ENCODE measurements around the gene ADORA1. TPM values are rescaled to one million over a fixed set of nuclear protein-coding genes. Genes with fewer than 3 reads are reported as not detected.

The ADORA1 gene
- 4.9 TPM for total RNA-seq
- 21.2 TPM for polyA plus RNA-seq (ENCODE audit: insufficient read depth, low read depth, low replicate concordance)
- long read RNA-seq, donor 1, partial matches to known transcripts, result 6 of 6 reads
- long read RNA-seq, donor 1, other reads (novel, unspliced or antisense), result 0 of 6 reads
- long read RNA-seq, donor 2, result 0 reads
- long read RNA-seq, donor 3, result 0 reads
- long read RNA-seq, donor 4, partial matches to known transcripts, result 0 of 2 reads
- long read RNA-seq, donor 4, other reads (novel, unspliced or antisense), result 0 of 2 reads
- long read RNA-seq, donor 5, result 0 reads
- long read RNA-seq, donor 6, partial matches to known transcripts, result 0 of 1 reads
- long read RNA-seq, donor 6, other reads (novel, unspliced or antisense), result 0 of 1 reads
- long read RNA-seq, donor 7, partial matches to known transcripts, result 1 of 8 reads
- long read RNA-seq, donor 7, other reads (novel, unspliced or antisense), result 7 of 8 reads
- long read RNA-seq, donor 8, partial matches to known transcripts, result 6 of 6 reads
- long read RNA-seq, donor 8, other reads (novel, unspliced or antisense), result 0 of 6 reads
- long read RNA-seq, donor 9, result 0 reads
- long read RNA-seq, donor 10, partial matches to known transcripts, result 0 of 2 reads
- long read RNA-seq, donor 10, other reads (novel, unspliced or antisense), result 0 of 2 reads

DNA sequence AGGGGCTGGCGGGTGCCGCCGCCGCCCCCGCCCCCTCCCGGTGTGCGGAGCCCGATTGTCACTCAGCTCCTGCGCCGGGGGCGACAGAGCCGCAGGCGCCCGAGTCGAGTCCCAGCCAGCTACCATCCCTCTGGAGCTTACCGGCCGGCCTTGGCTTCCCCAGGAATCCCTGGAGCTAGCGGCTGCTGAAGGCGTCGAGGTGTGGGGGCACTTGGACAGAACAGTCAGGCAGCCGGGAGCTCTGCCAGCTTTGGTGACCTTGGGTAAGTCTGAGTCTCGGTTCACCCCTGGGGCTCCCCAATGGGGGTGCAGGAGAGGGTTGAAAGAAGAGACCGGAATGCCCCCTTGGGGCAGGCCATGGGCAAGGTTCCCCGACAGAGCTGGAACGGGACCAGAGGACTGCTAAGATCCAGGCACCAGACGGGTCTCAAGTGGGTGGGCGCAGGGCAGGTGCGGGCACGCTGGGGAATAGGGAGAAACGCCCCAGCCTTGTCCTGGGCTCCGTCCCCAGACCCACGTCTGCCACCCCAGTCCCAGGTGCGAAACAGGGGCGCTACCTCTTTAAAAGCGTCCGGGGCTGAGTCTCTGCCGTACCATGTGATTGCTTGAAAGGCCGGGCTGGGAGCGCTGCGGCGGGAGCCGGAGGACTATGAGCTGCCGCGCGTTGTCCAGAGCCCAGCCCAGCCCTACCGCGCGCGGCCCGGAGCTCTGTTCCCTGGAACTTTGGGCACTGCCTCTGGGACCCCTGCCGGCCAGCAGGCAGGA is at the start of gene ADORA1:
Gene ADORA1, plus strand, starts transcription at position 61 of the 765 bp plus-strand sequence. CDS start 1,116 bp downstream, outside the sequence.
- H3K36me3 ChIP-seq (ENCODE audit: control insufficient read depth in 2 of 3, insufficient read depth in 3 of 3, low read length in 3 of 3), result no peaks in the 10 kb centered on the region
- no peaks in the 10 kb centered on the region for H3K9me3 ChIP-seq (ENCODE audit: control insufficient read depth in 2 of 3, insufficient read depth in 1 of 3, low read length in 3 of 3)
- TF ChIP-seq, protein P1, sequence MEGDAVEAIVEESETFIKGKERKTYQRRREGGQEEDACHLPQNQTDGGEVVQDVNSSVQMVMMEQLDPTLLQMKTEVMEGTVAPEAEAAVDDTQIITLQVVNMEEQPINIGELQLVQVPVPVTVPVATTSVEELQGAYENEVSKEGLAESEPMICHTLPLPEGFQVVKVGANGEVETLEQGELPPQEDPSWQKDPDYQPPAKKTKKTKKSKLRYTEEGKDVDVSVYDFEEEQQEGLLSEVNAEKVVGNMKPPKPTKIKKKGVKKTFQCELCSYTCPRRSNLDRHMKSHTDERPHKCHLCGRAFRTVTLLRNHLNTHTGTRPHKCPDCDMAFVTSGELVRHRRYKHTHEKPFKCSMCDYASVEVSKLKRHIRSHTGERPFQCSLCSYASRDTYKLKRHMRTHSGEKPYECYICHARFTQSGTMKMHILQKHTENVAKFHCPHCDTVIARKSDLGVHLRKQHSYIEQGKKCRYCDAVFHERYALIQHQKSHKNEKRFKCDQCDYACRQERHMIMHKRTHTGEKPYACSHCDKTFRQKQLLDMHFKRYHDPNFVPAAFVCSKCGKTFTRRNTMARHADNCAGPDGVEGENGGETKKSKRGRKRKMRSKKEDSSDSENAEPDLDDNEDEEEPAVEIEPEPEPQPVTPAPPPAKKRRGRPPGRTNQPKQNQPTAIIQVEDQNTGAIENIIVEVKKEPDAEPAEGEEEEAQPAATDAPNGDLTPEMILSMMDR (IDR thresholded peaks at IDR 0.05; ENCODE audit: borderline replicate concordance, extremely low read depth, insufficient read depth), result no peak
- peak within 1 kb of the TSS; percentile 21 to 62 (median 43) for H3K4me3 ChIP-seq (ENCODE audit: low read length in 3 of 3)
- peak within 1 kb of the TSS in 1 of 3 donors; percentile 35 for H3K9ac ChIP-seq (ENCODE audit: low read length in 3 of 3)
- H3K4me1 ChIP-seq (ENCODE audit: control insufficient read depth in 2 of 3, insufficient read depth in 2 of 3, low read depth in 1 of 3, low read length in 3 of 3), result peaks cover 3 to 26% (median 14%) of the 10 kb centered on the region in 3 donors
- H3K27me3 ChIP-seq (ENCODE audit: control insufficient read depth, insufficient read depth, low read length), result no peaks in the 10 kb centered on the region
- intact Hi-C loops (cut with DNase I), result no loop called here
- no peak within 1 kb of the TSS for H3K27ac ChIP-seq (ENCODE audit: low read depth in 2 of 2, low read length in 2 of 2)
- FAIRE-seq, result no peak
- DNase-seq, result peak; percentile 79 to 89 (median 85)

DNA sequence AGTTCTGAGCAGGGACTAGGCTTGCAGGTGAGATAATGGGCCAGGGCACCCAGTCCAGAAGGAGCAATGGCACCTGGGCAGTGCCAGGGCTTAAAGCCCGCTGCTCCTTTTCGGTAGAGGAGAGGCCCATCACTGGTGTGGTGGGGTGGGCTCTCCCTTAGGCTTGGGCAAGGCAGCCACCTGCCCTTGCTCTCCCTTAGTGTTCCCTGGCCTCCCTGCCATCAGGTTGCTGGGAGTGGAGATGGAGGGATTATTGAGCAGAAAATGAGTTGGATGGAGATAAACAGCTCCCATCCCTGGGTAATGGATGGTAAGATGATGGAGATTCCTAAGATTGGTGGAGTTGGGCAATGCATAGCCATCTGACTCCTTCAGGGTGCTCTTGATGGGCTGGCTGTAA is 49.6 kb upstream of the ADORA1 start:
- Histone ChIP-seq H3K36me3 (ENCODE audit: control insufficient read depth in 2 of 3, insufficient read depth in 3 of 3, low read length in 3 of 3) (no peaks in the 10 kb centered on the region), H3K27me3 (ENCODE audit: control insufficient read depth, insufficient read depth, low read length) (no peaks in the 10 kb centered on the region), H3K27ac (ENCODE audit: low read depth in 2 of 2, low read length in 2 of 2) (no peak overlapping the region), H3K4me1 (ENCODE audit: control insufficient read depth in 2 of 3, insufficient read depth in 2 of 3, low read depth in 1 of 3, low read length in 3 of 3) (peaks cover 0 to 7% (median 4%) of the 10 kb centered on the region in 3 donors), H3K4me3 (ENCODE audit: low read length in 3 of 3) (no peak overlapping the region), H3K9me3 (ENCODE audit: control insufficient read depth in 2 of 3, insufficient read depth in 1 of 3, low read length in 3 of 3) (no peaks in the 10 kb centered on the region), H3K9ac (ENCODE audit: low read length in 3 of 3) (no peak overlapping the region)
- FAIRE-seq, result no peak
- intact Hi-C loops (cut with DNase I), result no loop called here
- no peak for DNase-seq
- TF ChIP-seq, protein P1 (IDR thresholded peaks at IDR 0.05; ENCODE audit: borderline replicate concordance, extremely low read depth, insufficient read depth), result no peak

DNA sequence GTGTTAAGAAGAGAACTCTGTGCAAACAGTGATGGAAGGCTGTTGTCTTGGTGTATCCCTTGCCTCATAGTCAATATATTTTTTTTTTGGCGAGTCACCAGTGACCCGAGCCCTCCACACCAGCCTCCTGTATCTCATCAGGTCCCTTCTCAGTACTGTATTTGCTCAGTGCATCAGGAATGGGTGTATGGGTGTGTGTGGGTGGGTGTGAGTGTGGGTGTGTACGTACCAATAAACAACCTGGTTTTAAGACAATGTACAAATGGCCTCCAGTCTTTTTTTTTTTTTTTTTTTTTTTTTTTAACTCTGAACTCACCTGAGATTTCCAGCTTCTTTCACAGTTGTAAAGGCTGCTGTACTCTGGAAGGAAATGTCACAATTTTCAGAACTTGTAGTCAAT is 49.0 kb upstream of the ADORA1 start:
- intact Hi-C loops (cut with DNase I), result no loop called here
- DNase-seq (no peak), FAIRE-seq (no peak)
- TF ChIP-seq, protein P1 (IDR thresholded peaks at IDR 0.05; ENCODE audit: borderline replicate concordance, extremely low read depth, insufficient read depth), result no peak
- no peak overlapping the region for H3K27ac ChIP-seq (ENCODE audit: low read depth in 2 of 2, low read length in 2 of 2)
- no peaks in the 10 kb centered on the region for H3K9me3 ChIP-seq (ENCODE audit: control insufficient read depth in 2 of 3, insufficient read depth in 1 of 3, low read length in 3 of 3)
- H3K27me3 ChIP-seq (ENCODE audit: control insufficient read depth, insufficient read depth, low read length), result no peaks in the 10 kb centered on the region
- H3K9ac ChIP-seq (ENCODE audit: low read length in 3 of 3), result no peak overlapping the region
- H3K36me3 ChIP-seq (ENCODE audit: control insufficient read depth in 2 of 3, insufficient read depth in 3 of 3, low read length in 3 of 3), result no peaks in the 10 kb centered on the region
- H3K4me1 ChIP-seq (ENCODE audit: control insufficient read depth in 2 of 3, insufficient read depth in 2 of 3, low read depth in 1 of 3, low read length in 3 of 3), result peaks cover 0 to 7% (median 4%) of the 10 kb centered on the region in 3 donors
- H3K4me3 ChIP-seq (ENCODE audit: low read length in 3 of 3), result no peak overlapping the region
